ENCODE data around the gene GPR55. TPM values are rescaled to one million over a fixed set of nuclear protein-coding genes. Genes with fewer than 3 reads are reported as not detected.

The GPR55 gene
- total RNA-seq, 1 experiment from 2014 or later = not detected

DNA sequence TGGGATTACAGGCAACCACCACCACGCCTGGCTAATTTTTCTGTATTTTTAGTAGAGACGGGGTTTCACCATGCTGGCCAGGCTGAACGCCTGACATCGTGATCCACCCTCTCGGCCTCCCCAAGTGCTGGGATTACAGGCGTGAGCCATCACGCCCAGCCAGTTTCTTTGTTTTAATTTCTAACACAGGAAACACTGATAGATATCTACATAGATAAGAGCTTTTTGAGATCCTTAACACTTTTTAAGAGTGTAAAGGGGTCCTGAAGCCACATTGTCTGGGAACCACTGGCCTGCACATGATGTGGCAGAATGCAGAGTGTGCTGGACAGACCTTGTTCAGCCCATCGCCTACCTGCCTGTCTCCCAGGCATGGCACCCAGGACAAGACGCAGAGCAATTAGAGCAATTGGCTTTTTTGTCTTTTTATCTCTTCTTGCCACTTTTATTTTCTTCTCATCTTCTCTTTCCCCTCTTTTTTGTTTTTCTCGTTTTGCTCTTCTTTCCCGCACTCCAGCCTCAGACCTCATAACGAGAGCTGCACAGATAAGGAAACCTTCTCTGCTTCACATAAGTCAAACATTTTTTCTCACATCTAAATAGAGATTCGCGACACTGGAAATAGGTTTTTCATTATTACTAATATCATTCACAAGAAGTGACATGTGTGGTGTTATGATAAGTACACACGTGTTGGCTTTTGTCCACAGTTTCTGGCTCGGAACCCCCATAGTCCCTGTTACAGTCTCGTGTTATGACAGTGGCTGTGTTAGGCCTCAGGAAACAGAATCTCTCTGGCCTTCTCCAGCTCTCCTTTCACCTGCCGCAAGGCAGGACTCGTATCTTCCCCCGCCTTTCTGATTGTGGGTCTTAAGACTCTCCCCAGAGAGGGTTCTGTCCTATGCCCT, 25.2 kb upstream of the GPR55 start:
- H2BK120ac ChIP-seq (ENCODE audit: low read depth, low read length, poor library complexity, severe bottlenecking) = no peak overlapping the region
- no peaks in the 10 kb centered on the region for H3K79me2 ChIP-seq (ENCODE audit: insufficient read depth, low read length)
- no peak overlapping the region for H3K4me2 ChIP-seq (ENCODE audit: insufficient read depth, insufficient read length, low read length)
- H3K9me3 Mint-ChIP-seq = peaks cover 0 to 2% of the 10 kb centered on the region in 2 experiments; a peak in 1 of 5 replicates
- H4K91ac ChIP-seq (ENCODE audit: insufficient read length, low read depth, low read length) = no peak overlapping the region
- no peak overlapping the region for H3K56ac ChIP-seq (ENCODE audit: insufficient read length, low read depth, low read length)
- H3K4me1 ChIP-seq (ENCODE audit: insufficient read depth, low read length) = no peaks in the 10 kb centered on the region
- no peak overlapping the region for H2AK5ac ChIP-seq (ENCODE audit: insufficient read length, low read length)
- H3T11ph ChIP-seq (ENCODE audit: low read length) = no peak overlapping the region
- H3K4me1 Mint-ChIP-seq = peaks cover 4 to 6% of the 10 kb centered on the region in 2 experiments
- no peak overlapping the region for H3K27ac ChIP-seq (ENCODE audit: insufficient read length, low read depth, low read length)
- H3K18ac ChIP-seq (ENCODE audit: insufficient read length, low read depth, low read length) = no peak overlapping the region
- H4K5ac ChIP-seq (ENCODE audit: insufficient read length, low read depth, low read length) = no peak overlapping the region
- no peak for DNase-seq
- H2BK5ac ChIP-seq (ENCODE audit: insufficient read length, low read length) = no peak overlapping the region
- H2AFZ ChIP-seq (ENCODE audit: low read length) = no peak overlapping the region
- H2BK12ac ChIP-seq (ENCODE audit: insufficient read length, low read depth, low read length) = no peak overlapping the region
- no peaks in the 10 kb centered on the region for H4K20me1 ChIP-seq (ENCODE audit: control insufficient read depth, insufficient read depth, insufficient read length)
- H3K9me3 ChIP-seq (ENCODE audit: control insufficient read depth, low read depth, low read length) = no peaks in the 10 kb centered on the region
- no peak overlapping the region for H3K14ac ChIP-seq (ENCODE audit: insufficient read depth, low read length)
- H2BK15ac ChIP-seq (ENCODE audit: low read depth, low read length) = no peak overlapping the region
- no peaks in the 10 kb centered on the region for H3K79me1 ChIP-seq (ENCODE audit: insufficient read depth, low read depth, low read length, poor library complexity, severe bottlenecking)
- H4K8ac ChIP-seq (replicated peaks; ENCODE audit: insufficient read length, low read depth, low read length) = no peak overlapping the region
- H3K27ac Mint-ChIP-seq = no peak overlapping the region; a peak in 1 of 7 replicates
- peaks cover 5% of the 10 kb centered on the region for H3K27me3 Mint-ChIP-seq (ENCODE audit: low read depth)
- no peak overlapping the region for H3K9ac ChIP-seq (ENCODE audit: extremely low read depth, insufficient read length, low read length)
- no peak overlapping the region for H3K4me3 Mint-ChIP-seq
- H2BK20ac ChIP-seq (ENCODE audit: low read depth, low read length, poor library complexity, severe bottlenecking) = no peak overlapping the region
- H3K36me3 Mint-ChIP-seq (ENCODE audit: insufficient read depth in 1 of 3, low read depth in 3 of 3) = no peaks in the 10 kb centered on the region
- H3K23ac ChIP-seq (ENCODE audit: insufficient read length, low read depth, low read length) = no peak overlapping the region
- H3K23me2 ChIP-seq (ENCODE audit: insufficient read length, low read depth, low read length, poor library complexity, severe bottlenecking) = no peaks in the 10 kb centered on the region
- H3K4ac ChIP-seq (ENCODE audit: low read depth, low read length) = no peak overlapping the region
- TF ChIP-seq, protein P1, sequence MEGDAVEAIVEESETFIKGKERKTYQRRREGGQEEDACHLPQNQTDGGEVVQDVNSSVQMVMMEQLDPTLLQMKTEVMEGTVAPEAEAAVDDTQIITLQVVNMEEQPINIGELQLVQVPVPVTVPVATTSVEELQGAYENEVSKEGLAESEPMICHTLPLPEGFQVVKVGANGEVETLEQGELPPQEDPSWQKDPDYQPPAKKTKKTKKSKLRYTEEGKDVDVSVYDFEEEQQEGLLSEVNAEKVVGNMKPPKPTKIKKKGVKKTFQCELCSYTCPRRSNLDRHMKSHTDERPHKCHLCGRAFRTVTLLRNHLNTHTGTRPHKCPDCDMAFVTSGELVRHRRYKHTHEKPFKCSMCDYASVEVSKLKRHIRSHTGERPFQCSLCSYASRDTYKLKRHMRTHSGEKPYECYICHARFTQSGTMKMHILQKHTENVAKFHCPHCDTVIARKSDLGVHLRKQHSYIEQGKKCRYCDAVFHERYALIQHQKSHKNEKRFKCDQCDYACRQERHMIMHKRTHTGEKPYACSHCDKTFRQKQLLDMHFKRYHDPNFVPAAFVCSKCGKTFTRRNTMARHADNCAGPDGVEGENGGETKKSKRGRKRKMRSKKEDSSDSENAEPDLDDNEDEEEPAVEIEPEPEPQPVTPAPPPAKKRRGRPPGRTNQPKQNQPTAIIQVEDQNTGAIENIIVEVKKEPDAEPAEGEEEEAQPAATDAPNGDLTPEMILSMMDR (conservative IDR thresholded peaks at IDR 0.05) = no peak
- no CpG with 5 or more reads among the region's 20 CpGs for WGBS (ENCODE audit: extremely low coverage, insufficient read length, low lambda C conversion rate)
- no peaks in the 10 kb centered on the region for H3K27me3 ChIP-seq (ENCODE audit: insufficient read depth, low read length)
